CMK (cell line): Measurements from ENCODE around the gene RHOF.

Source experiments
- DNase-seq: peaks from one replicate; pipeline ENCODE4 v3.0.0-alpha.2; 2010; ENCODE audit warnings: low read depth

RHOF gene

GRCh38 chr12:121793440-121793837 lies at the start of gene RHOF:
Gene RHOF (minus strand): TSS chr12:121793688. CDS start chr12:121793633, 55 bp downstream.
- no peak for DNase-seq

GRCh38 chr12:121839993-121840761 lies 46.7 kb upstream of the RHOF start:
- no peak for DNase-seq

GRCh38 chr12:121839106-121839992 lies 45.9 kb upstream of the RHOF start:
- DNase-seq = peak; percentile 96

- no peak for DNase-seq
These were observed 44.6 kb upstream of the RHOF start for GRCh38 chr12:121838126-121838525.

- DNase-seq = no peak
These were observed 44.2 kb upstream of the RHOF start for GRCh38 chr12:121837680-121838079.

GRCh38 chr12:121831571-121832245 lies 38.2 kb upstream of the RHOF start:
- no peak for DNase-seq

GRCh38 chr12:121830588-121831265 lies 37.2 kb upstream of the RHOF start:
- no peak for DNase-seq

GRCh38 chr12:121830134-121830533 lies 36.6 kb upstream of the RHOF start:
- DNase-seq = no peak

GRCh38 chr12:121829250-121829918 lies 35.9 kb upstream of the RHOF start:
- DNase-seq = no peak

GRCh38 chr12:121828826-121829225 lies 35.3 kb upstream of the RHOF start:
- DNase-seq = no peak

- no peak for DNase-seq
These were observed 34.8 kb upstream of the RHOF start for GRCh38 chr12:121828306-121828705.

- DNase-seq = no peak
These were observed 34.0 kb upstream of the RHOF start for GRCh38 chr12:121827351-121828099.

GRCh38 chr12:121826318-121827150 lies 33.0 kb upstream of the RHOF start:
- DNase-seq = peak; percentile 86

GRCh38 chr12:121825041-121825523 lies 31.6 kb upstream of the RHOF start:
- DNase-seq = no peak

- DNase-seq = no peak
These were observed 30.2 kb upstream of the RHOF start for GRCh38 chr12:121823727-121824115.

GRCh38 chr12:121823101-121823726 lies 29.7 kb upstream of the RHOF start:
- no peak for DNase-seq

- no peak for DNase-seq
These were observed 29.1 kb upstream of the RHOF start for GRCh38 chr12:121822393-121823100.

- no peak for DNase-seq
These were observed 26.6 kb upstream of the RHOF start for GRCh38 chr12:121820056-121820455.
